ENCODE results near the gene ZNF341. TPM values are rescaled to one million over a fixed set of nuclear protein-coding genes. Genes with fewer than 3 reads are reported as not detected.
"Not testable (repeated sequence)": the region's sequence is repeated elsewhere in the genome, so short reads cannot be mapped to it uniquely, and the experiment has no call there.

The ZNF341 gene
- polyA plus RNA-seq, 1 donor: 3.6 TPM

DNA sequence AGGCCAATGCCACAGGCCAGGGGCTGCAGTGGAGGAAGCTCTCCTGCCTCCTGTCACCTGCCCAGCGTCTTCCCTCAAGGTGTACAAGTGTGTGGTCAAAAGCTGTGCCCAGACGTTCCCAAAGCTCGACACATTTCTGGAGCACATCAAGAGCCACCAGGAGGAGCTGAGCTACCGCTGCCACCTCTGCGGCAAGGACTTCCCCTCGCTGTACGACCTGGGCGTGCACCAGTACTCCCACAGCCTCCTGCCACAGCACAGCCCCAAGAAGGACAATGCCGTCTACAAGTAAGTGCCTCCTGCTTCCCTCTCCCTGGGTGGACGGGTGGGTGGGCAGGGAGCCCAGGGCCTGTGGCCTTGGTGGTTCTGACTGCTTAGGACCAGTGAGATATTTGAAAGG, 38.2 kb downstream of the ZNF341 start:
- DNase-seq: no peak

DNA sequence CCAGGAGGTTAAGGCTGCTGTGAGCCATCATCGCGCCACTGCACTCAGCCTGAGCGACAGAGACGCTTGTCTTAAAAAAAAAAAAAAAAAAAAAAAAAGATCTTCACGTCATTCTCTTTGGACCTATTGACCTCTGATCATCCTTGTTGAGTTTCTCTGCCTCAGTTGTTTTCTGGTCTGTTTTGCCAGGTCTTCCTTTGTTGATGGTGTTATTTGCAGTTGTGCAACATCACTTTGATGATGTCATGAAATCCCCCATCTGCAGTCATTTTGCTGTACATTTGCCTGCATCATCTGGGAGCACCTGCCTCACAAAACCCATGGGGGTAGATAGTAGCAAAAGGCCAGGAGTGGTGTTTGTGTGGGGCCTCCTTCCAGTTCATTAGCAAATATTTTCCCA, 40.1 kb downstream of the ZNF341 start:
- no peak for DNase-seq

DNA sequence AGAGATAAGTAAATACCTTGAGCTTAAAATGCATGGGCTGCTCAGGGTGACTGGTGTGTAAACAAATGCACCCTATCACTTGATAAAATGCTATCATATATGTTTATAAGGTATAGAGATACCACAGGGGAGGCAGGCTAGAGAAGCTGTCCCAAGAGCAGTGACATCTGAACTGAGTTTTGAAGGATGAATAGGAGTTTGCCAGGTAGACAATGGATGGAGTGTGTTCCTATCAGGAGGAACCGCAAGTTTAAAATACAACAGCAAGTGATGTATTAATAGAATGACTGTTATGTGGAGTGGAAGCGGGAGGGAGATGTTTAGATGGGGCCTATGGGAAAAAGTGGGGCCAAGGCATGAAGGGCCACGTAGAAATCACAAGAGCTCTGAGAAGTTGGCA, 40.6 kb downstream of the ZNF341 start:
- DNase-seq: no peak

DNA sequence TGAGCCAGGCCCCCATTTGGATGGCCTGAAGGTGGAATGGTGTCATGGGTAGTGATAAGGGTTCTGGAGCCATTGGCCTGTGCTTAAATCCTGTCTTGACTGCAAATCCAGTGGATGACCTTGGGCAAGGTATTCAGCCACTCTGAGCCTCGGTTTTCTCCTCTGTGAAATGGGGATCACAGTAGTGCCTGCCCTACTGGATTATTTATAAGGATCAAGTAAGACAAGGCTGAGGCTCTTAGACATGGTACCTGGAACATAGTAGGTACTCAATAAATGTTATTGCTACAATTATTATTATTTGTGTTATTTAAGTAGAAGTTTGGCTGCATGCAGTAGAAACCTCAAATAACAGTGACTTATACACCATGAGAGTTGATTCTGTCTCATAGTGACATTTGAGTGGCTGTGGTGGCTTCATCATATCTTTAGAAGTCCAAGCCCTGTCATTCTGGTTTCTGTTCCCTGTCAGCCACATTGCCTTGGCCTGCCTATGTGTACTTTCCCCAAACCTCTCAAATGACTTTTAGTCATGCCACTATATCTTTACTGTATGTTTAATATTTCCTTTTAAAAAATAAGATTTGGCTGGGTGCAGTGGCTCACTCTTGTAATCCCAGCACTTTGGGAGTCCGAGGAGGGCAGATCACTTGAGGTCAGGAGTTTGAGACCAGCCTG, 41.8 kb downstream of the ZNF341 start:
- no peak for DNase-seq

DNA sequence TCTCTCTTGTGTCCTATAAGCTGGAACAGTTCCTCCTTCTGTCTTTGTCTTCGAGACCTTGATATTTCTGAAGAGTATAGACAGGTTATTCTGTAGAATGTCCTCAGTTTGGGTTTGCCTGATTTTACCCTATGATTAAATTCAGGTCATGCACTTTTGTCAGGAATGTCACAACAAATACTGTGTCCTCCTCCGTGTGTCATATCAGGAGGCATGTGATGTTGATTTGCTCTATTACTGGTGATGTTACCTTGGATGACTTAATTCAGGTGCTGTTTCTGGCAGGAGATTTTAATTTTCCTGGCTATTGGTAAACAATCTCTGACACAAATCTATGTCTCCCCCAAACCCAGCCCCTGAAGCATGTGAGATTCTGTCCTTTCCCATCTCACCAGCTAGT, 46.0 kb downstream of the ZNF341 start:
- no peak for DNase-seq

DNA sequence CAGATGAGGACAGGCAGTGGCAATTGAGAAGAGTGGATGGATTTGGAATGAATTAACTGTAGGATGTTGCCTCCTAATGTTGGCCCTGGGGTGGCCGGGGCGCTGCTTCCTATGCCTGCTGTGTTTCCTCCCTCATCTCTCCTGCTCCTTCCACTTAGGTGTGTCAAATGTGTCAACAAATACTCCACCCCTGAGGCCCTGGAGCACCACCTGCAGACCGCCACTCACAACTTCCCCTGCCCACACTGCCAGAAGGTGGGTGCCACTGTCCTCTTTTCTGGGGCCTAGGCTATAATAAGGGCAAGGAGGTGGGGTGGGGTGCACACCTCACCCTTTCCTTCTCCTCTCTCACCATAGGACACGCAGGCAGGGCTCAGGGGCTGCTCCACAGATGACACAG, 49.3 kb downstream of the ZNF341 start:
- no peak for DNase-seq

DNA sequence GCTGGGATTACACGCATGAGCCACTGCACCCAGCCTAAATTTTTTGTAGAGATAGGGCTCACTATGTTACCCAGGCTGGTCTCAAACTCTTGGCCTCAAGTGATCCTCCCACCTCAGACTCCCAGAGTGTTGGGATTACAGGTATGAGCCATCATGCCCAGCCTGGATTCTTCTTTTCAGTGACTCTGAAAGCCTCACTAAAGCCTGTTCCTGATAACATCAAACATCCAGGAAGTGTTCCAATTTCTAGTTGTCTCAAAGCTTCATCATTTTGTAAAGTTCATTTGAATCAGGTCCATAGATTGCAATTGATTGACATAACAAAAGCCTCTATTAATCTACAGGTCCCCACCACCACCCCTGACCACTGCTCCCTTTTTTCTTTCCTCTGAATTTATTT, 50.1 kb downstream of the ZNF341 start:
- no peak for DNase-seq

DNA sequence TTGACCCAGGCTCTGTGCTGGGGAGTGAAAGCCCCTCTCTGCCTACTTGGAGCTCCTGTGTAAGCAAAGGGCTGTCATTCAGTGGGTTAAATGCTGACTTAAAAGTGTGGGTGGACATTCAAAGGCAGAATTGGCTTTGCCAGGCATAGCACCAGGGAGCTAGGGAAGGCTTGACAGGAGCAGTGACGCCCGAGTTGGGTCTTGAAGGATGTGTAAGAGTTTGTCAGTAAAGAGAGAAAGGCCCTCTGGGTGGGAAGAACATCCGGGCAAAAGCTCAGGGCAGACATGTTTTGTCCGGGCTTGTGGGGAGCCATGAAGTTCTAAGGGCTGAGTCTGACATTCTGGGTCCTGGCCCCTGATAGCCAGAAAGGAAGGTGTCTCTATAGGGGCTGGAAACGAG, 51.5 kb downstream of the ZNF341 start:
- DNase-seq: no peak

DNA sequence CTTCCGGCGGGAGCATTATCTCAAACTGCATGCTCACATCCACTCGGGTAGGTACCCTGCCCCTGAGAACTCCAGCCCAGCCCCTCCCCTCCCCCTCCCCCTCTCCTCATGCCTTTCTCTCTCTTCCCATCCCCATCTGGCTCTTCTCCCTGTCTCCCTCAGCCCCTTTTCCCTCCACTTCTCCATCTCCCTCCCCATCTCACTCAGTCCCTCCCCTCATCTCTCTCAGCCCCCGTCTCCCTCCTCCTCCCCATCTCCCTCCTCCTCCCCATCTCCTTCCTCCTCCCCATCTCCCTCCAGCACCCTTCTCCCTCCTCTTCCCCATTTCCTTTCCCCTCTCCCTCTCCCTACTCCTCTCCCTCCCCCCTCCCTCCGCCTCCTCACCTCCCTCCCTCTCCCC, 52.0 kb downstream of the ZNF341 start:
- no peak for DNase-seq

DNA sequence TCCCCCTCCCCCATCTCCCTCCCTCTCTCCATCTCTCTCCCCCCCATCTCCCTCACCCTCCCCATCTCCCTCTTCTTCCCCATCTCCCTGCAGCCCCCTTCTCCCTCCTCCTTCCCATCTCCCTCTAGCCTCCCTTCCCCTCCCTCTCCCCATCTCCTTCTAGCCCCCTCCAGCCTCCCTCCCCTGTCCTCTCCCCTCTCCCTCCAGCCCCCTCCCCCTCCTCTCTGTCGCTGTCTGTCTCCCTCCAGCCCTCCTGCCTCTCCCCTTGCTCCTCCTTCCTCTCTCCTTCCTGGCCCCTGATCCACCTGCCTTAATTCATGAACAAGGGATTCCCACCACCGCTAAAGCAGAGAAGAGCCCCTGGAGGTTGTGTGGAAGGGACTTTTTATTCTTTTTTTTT, 52.4 kb downstream of the ZNF341 start:
- DNase-seq: no peak

DNA sequence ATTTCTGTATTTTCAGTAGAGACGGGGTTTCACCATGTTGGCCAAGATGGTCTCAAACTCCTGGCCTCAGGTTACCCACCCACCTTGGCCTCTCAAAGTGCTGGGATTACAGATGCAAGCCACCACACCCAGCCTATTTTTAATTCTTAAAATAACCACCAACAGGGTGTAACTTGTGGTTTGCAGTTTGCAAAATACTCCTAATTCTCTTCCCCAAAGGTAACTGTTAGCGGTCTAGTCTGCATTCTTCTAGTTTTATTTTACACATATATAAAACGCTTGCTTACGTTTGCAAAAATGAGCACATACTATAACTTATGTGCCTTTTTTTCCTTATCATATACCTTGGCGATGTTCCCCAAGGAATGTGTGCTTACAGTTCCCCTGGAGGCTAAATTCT, 53.7 kb downstream of the ZNF341 start:
- DNase-seq: no peak

DNA sequence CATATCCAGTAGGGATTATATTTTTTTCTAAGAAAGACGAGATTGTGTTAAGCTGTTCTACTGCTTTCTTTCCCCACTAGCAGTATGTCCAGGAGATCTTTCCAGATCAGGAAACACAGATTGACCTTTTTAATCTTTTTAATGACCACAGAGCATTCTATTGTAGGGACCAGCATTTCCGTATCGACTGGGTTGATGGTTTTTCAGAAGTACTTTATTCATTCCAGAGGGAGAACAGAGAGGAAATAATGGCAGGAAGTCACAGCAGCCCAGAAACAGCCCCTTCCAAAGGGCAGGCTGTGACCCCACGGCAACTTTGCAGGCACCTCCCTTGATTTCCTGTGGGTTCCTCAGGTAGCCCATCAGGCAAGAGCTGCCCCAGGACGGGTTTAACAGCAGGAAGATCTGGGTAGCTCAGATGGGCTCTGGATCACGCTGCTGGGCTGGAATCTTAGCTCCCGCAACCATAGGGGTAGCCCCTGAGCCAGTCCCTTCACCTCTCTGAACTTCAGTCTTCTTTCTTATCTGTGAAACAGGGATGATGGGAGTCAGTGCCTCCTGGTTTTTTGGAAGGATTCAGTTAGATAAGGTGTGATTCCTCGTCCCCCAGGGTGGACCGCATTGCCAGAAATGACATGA, 55.6 kb downstream of the ZNF341 start:
- no peak for DNase-seq

DNA sequence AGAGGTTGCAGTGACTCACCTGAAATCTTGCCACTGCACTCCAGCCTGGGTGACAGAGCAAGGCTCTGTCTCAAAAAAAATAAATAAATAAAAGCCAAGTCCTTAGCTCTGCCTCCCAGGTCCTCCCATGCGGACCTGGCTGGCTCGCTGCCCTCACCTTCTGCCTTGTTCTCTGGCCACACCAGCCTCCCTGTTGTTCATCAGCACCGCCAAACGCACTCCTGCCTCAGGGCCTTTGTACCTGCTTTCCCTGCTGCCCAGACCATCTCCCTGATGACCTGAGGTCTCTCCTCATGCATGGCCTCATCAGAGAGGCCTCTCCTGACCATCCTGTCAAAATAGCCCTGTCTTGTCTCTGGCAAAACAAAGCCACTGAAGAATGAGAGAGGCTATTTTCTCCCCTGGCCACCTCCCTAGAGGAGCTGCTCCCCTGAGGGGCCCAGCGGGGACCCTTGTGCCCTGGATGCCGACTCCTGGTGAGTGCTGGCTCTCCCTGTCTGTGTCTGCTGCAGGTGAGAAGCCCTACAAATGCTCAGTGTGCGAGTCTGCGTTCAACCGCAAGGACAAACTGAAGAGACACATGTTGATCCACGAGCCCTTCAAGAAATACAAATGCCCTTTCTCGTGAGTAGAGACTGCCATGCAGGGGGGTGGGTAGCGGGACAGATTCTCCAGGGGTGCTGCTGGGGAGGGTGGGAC, 56.7 kb downstream of the ZNF341 start:
- DNase-seq: no peak

DNA sequence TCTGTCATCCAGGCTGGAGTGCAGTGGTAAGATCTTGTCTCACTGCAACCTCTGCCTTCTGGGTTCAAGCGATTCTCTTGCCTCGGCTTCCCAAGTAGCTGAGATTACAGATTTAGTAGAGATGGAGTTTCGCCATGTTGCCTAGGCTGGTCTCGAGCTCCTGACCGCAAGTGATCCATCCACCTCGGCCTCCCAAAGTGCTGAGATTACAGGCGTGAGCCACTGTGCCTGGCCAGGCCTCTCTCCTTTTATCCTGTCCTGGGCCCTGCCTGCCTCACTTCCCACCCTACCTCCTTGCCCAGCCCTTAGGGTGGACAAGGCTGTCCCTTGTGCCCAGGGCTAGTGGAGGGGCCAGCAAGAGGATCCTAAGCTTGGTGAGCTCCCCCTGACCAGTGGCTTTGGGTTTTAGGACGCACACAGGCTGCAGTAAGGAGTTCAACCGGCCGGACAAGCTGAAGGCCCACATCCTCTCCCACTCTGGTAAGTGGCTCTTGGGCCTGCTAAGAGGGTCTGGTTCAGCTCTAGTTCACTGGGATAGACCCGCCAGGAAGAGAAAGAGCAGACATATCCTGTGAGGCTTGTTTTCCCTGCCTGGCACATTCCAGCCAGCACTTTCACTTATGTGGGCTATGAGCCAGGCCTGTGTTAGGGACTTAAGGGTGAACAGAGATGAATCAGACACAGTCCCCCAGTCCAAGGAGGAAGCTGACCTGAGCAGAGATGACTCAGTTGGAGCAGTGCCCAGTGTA, 57.5 kb downstream of the ZNF341 start:
- DNase-seq: no peak

DNA sequence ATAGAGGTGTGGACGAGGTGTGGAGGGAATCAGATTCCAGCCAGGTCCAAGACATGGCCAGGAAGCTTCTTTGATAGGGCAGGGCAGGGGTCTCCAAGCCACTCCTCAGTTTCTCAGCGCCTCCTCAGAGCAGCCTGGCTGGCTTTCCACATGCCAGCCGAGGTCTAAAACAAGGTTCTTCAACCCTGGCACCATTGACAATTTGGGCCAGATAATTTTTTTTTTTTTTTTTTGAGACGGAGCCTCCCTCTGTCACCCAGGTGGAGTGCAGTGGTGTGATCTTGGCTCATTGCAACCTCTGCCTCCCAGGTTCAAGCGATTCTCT, 58.0 kb downstream of the ZNF341 start:
- DNase-seq: no peak

DNA sequence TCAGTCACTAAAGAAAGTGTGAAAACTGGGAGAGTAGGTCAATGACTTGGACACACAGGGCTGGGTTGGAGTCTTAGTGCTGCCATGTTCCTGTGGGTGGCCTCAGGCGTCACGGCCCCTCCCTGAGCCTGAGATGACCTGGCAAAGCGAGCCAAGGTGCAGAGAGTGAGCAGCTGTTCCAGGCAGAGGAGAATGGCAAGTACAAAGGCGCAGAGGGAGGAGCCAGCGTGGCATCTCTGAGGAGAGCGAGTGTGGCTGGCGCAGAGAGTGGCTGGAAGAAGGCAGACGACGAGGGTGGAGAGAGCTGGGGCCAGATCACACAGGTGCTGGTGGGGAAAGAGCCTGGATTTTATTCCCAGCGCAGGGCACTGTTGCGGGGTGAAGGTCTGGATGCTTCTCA, 58.8 kb downstream of the ZNF341 start:
- DNase-seq: no peak

DNA sequence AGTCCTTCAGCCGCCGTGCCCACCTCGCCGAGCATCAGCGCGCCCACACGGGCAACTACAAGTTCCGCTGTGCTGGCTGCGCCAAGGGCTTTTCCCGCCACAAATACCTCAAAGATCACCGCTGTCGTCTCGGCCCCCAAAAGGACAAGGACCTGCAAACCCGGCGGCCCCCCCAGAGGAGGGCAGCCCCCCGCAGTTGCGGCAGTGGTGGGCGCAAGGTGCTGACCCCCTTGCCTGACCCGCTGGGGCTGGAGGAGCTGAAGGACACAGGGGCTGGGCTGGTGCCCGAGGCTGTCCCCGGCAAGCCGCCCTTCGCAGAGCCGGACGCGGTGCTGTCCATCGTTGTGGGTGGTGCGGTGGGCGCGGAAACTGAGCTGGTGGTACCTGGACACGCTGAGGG, 59.2 kb downstream of the ZNF341 start:
- no peak for DNase-seq

DNA sequence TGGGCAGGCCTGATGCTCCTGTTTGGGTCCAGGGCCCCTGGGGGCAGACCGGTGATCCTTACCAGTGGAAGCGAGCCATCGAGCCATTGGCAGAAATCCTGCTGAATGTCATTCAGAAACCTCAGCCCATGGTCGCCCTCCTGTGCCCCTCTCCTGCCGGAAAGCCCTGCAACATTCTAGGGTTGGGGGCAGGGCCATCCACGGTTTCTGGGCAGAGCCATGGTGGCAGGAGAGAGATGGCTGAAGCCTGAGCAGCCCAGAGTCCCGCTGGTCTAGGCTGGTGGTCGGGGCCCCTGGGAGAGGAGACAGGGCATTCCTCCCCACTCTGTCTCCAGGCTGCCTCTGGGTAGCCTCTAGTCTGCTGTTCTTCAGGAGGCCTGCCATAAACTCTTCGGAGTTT, 59.7 kb downstream of the ZNF341 start:
- DNase-seq: no peak

DNA sequence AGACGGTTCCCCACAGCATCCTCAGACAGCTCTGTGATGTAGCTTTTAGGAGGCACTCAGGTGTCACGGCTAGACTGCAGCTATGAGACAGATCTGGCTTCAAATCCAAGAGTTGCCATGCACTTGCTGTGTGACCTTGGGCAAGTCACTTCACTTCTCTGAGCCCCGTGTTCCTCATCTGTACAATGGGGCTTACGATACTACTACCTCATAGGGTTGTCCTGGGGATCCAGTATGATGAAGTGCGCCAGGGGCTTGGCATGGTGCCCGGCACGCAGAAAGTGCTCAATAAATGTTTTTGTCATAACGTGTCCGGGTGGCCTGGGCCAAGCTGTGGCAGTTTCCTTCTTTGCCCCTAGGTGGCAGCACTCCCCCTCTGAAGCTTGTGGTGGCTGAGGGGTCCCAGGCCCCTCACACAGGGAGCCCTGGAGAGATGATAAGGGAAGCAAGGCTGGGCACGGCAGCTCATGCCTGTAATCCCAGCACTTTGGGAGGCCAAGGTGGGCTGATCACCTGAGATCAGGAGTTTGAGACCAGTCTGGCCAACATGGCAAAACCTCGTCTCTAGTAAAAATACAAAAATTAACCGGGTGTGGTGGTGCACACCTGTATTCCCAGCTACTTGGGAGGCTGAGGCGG, 60.3 kb downstream of the ZNF341 start:
- DNase-seq: no peak

DNA sequence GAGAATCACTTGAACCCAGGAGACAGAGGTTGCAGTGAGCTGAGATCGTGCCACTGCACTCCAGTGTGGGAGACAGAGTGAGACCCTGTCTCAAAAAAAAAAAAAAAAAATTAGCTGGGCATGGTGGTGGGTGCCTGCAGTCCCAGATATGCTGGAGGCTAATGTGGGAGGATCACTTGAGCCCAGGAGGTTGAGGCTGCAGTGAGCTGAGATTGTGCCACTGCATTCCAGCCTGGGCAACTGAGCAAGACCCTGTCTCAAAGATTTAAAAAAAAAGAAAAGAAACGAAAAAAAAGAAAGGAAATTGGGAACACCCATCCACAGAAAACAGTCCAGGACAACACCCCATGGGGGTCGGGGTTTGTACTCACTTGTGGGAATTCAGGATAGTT, 60.8 kb downstream of the ZNF341 start:
- DNase-seq: not testable (repeated sequence)

DNA sequence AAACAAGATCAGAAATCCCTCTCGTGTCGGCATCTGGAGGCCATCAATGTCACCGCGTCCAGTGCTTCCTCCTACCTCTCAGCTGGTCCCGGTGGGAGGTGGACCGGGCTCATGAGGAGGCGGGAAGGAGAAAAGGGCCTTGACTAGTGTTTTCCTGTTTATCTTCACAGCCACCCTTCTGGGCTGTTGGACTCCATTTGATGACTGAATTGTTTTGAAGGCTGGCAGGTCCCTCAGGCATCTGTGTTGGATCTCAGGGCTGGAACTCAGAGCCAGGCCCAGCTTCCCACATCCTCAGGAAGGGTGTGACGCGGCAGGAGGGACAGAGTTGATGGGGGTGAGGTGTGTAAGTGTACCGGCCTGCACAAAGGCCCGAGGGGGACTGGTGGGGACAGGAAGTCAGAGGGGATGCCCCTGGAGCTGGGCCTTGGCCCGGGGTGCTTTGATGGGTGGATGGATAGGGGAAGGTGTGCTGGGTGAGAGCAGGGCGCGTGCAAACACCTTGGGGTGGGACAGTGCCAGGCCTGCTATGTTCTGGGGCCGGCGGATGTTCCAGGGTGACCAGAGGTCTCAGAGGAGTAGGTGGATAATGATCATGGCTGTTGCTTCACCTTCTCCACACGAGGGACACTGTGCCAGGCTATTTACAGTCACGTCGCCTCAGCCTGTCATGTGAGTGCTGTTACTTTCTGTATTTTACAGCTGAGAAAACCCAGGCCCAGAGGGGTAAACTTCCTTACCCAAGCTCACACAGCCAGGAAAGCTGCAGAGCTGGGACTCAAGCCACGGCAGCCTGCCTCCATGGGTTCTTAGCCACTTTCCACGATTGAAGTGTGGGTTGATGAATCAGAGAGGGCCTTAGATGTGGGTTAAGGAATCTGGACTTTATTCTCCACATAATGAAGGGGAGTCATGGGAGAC, 61.5 kb downstream of the ZNF341 start:
- no peak for DNase-seq

Data from hindlimb muscle (tissue), 1 donor.